Effector memory CD4-positive, alpha-beta T cell (primary cell): ENCODE results near the gene DNHD1.

Experiments used
- DNase-seq, 3 donors: peaks; one replicate each; pipeline ENCODE4 v3.0.0-alpha.2; 2020
- H3K27ac ChIP-seq: 2 replicates; pipeline ENCODE4 v1.7.0; 2013; ENCODE audit warnings: mild to moderate bottlenecking, low read length, moderate library complexity; ENCODE audit not compliant: insufficient read depth, poor library complexity, severe bottlenecking
- H3K27me3 ChIP-seq: replicated peaks from 2 replicates; pipeline ENCODE4 v1.7.0; 2013; ENCODE audit warnings: mild to moderate bottlenecking, low read length; ENCODE audit not compliant: insufficient read depth, control insufficient read depth, poor library complexity, severe bottlenecking
- H3K36me3 ChIP-seq: 2 replicates; pipeline ENCODE4 v1.7.0; 2013; ENCODE audit warnings: mild to moderate bottlenecking, low read length, moderate library complexity; ENCODE audit not compliant: control insufficient read depth, insufficient read depth
- H3K4me1 ChIP-seq: 2 replicates; pipeline ENCODE4 v1.7.0; 2013; ENCODE audit warnings: low read length, mild to moderate bottlenecking; ENCODE audit not compliant: control insufficient read depth, insufficient read depth, poor library complexity, severe bottlenecking
- H3K4me3 ChIP-seq: 2 replicates; pipeline ENCODE4 v1.7.0; 2013; ENCODE audit warnings: low read length, low read depth, mild to moderate bottlenecking; ENCODE audit not compliant: insufficient read depth, poor library complexity, severe bottlenecking
- H3K9me3 ChIP-seq: 2 replicates; pipeline ENCODE4 v1.7.0; 2013; ENCODE audit warnings: mild to moderate bottlenecking, low read length, moderate library complexity; ENCODE audit not compliant: control insufficient read depth

Gene DNHD1

GRCh38 chr11:6586434-6587359 lies 89.6 kb downstream of the DNHD1 start:
- Histone ChIP-seq H3K9me3 (no peaks in the 10 kb centered on the region), H3K4me3 (no peak overlapping the region), H3K4me1 (no peaks in the 10 kb centered on the region), H3K27me3 (no peaks in the 10 kb centered on the region), H3K36me3 (peaks cover 10% of the 10 kb centered on the region), H3K27ac (no peak overlapping the region)
- no peak for DNase-seq

- Histone ChIP-seq H3K36me3 (peaks cover 12% of the 10 kb centered on the region), H3K9me3 (no peaks in the 10 kb centered on the region), H3K27me3 (no peaks in the 10 kb centered on the region), H3K4me1 (no peaks in the 10 kb centered on the region), H3K4me3 (no peak overlapping the region), H3K27ac (no peak overlapping the region)
- no peak for DNase-seq
Measured at GRCh38 chr11:6587360-6587953, 90.4 kb downstream of the DNHD1 start.

DNA sequence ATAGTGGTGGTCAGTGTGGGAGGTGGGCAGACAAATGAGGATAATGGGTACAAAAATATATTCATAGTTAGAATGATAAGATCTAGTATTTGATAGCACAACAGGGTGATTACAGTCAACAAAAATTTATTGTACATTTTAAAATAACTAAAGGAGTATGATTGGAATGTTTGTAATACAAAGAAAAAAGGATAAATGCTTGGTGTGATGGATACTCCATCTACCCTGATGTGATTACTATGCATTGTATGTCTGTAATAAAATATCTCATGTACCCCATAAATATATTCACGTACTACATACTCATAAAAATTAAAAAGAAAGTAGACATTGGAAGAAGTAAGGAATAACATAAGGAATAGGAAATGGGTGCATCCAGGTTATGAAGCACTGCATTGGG lies 90.9 kb downstream of the DNHD1 start:
- Histone ChIP-seq H3K4me1 (no peaks in the 10 kb centered on the region), H3K9me3 (no peaks in the 10 kb centered on the region), H3K4me3 (no peak overlapping the region), H3K27me3 (no peaks in the 10 kb centered on the region), H3K27ac (no peak overlapping the region), H3K36me3 (peaks cover 12% of the 10 kb centered on the region)
- DNase-seq = no peak

DNA sequence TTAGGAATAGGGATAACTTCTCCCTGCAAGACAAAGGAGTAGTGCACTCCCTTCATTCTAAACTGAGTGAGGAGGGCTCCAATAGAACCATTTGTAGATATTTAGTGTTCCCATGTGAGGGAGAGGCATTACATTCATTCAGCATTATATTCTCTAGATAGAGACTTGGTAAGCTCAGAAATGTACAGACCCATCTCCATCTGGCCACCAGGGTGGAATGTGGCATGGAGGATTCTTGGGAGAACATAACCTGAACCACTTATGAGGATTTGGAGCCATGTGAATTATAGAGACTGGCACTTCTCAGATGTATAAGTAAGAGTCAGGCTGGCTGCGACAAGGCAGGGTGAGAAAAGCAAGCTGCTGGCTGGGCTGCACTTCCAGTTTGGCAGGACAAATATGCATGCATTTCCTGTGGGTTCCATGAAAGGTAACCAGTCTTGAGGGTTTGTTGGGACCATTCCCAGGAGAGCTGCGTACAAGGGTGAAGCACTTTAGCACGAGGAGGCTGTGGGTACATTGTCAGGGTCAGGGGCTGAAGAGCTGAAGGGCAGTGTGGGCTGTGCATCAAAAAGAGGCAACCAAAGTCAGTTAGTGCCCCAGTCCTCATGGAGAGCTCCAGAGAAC lies 97.2 kb downstream of the DNHD1 start:
- H3K27ac ChIP-seq = no peak overlapping the region
- H3K9me3 ChIP-seq = no peaks in the 10 kb centered on the region
- no peak for DNase-seq
- no peaks in the 10 kb centered on the region for H3K27me3 ChIP-seq
- no peak overlapping the region for H3K4me3 ChIP-seq
- H3K4me1 ChIP-seq = no peaks in the 10 kb centered on the region
- peaks cover 39% of the 10 kb centered on the region for H3K36me3 ChIP-seq

- Histone ChIP-seq H3K4me1 (no peaks in the 10 kb centered on the region), H3K4me3 (no peak overlapping the region), H3K27me3 (no peaks in the 10 kb centered on the region), H3K9me3 (no peaks in the 10 kb centered on the region), H3K27ac (no peak overlapping the region), H3K36me3 (peaks cover 57% of the 10 kb centered on the region)
- no peak for DNase-seq
Measured at GRCh38 chr11:6596239-6596877, 99.3 kb downstream of the DNHD1 start.

DNA sequence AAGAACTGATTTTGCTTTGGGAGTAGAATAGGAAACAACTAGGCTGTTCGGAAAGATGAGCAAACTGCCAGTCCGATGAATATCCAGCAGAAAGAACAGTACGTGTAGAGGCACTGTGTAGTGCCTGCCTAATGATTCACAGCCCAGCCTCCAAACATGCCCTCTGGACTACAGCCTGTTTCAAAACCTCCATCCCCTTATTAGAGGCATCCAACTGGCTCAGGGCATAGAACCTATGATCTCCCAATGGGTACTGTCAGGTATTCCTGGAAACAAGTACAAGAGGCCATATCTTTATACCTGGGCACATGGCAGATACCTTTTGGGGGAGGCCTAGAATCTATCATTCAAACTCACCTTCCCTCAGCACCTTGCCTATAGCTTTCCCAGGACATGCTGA lies 101.5 kb downstream of the DNHD1 start:
- no peaks in the 10 kb centered on the region for H3K9me3 ChIP-seq
- H3K4me1 ChIP-seq = no peaks in the 10 kb centered on the region
- no peak overlapping the region for H3K4me3 ChIP-seq
- H3K27me3 ChIP-seq = no peaks in the 10 kb centered on the region
- no peak for DNase-seq
- H3K36me3 ChIP-seq = peaks cover 56% of the 10 kb centered on the region
- no peak overlapping the region for H3K27ac ChIP-seq

- Histone ChIP-seq H3K9me3 (no peaks in the 10 kb centered on the region), H3K27ac (no peak overlapping the region), H3K4me3 (no peak overlapping the region), H3K36me3 (peaks cover 56% of the 10 kb centered on the region), H3K27me3 (no peaks in the 10 kb centered on the region), H3K4me1 (peaks cover 3% of the 10 kb centered on the region)
- no peak for DNase-seq
Measured at GRCh38 chr11:6599449-6599848, 102.4 kb downstream of the DNHD1 start.

DNA sequence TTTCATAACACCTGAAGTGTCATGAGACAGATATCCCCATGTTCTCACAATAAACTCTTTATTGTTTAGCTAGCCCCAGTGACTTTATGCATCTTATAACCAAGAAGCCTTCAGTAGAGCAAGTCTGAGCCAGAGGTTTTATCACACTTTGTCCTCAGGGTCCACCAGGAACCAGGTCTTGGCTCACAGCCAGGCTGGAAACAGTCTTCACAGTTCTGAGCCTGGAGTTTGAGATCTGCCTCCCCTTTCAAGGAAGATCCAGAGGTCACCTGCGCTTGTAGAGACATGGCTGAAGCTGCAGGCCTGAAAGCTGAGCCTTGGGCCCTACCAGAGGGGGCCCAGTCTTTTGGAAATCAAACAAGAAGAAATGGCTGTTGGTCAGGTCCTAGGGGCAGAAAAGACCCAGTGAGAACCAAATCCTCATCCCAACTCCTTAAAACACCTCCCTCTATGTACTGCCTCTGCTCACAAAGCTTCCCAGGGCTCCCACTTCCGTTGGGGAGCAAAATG lies 102.9 kb downstream of the DNHD1 start:
- peaks cover 8% of the 10 kb centered on the region for H3K4me1 ChIP-seq
- peaks cover 56% of the 10 kb centered on the region for H3K36me3 ChIP-seq
- no peaks in the 10 kb centered on the region for H3K9me3 ChIP-seq
- DNase-seq = no peak
- no peak overlapping the region for H3K4me3 ChIP-seq
- no peak overlapping the region for H3K27ac ChIP-seq
- no peaks in the 10 kb centered on the region for H3K27me3 ChIP-seq

- Histone ChIP-seq H3K9me3 (no peaks in the 10 kb centered on the region), H3K4me3 (no peak overlapping the region), H3K27ac (no peak overlapping the region), H3K4me1 (peaks cover 17% of the 10 kb centered on the region), H3K27me3 (no peaks in the 10 kb centered on the region), H3K36me3 (peaks cover 52% of the 10 kb centered on the region)
- DNase-seq = no peak
Measured at GRCh38 chr11:6601041-6601461, 104.0 kb downstream of the DNHD1 start.
